C1 segment of cervical spinal cord (tissue), 14 donors: Measurements from ENCODE around the gene TMEM156.

ENCODE experiments used
- DNase-seq, 14 donors: peaks; one replicate each; lab custom pipeline; 2025; lab: John Stamatoyannopoulos, UW

TMEM156 gene

GRCh38 chr4:38928568-38928967, 103.6 kb downstream of the TMEM156 start:
- DNase-seq, result no peak

DNA sequence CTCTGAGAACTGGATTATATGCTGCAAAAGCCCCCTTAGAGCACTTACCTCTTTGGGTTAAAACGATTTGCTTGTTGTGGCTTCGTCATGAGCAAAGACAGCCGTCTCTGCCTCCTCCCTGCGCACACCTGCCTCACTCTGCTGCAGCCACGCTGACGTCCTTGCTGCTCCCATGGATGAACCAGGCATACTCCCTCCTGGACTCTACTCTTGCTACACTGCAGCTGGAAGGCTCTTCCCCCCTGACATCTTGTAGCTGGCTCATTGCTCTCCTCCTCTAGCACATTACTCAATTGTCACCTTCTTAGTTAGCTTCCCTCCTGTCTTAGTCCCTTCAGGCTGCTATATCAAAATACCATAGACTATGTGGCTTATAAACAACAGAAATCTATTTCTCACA, 105.3 kb downstream of the TMEM156 start:
- no peak for DNase-seq

GRCh38 chr4:38925492-38926413, 106.5 kb downstream of the TMEM156 start:
- DNase-seq, result peak in 5 of 14 donors; percentile 8 to 32 (median 14)

DNA sequence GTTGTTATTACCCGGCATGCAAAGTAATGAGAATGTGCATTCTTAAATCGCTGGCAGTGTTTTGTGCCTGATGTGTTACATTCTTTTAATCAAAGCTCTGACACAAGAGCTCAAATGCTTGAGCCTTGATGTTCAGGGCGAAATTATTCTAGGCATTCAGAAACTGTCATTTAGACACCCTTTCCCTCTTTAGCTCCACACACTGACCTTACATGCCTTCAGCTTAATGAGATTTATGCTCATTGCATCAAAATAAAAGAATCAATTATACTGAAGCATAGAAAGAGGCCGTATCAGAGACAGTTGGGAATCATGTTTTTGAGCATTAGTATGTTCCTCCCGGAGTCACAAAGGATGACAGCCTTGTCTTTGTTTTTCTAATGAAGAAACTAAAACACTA, 107.9 kb downstream of the TMEM156 start:
- no peak for DNase-seq

GRCh38 chr4:38923746-38924145, 108.5 kb downstream of the TMEM156 start:
- DNase-seq, result no peak

- no peak for DNase-seq
Measured at GRCh38 chr4:38921151-38921550, 111.1 kb downstream of the TMEM156 start.

- no peak for DNase-seq
Measured at GRCh38 chr4:38920677-38921076, 111.5 kb downstream of the TMEM156 start.

DNA sequence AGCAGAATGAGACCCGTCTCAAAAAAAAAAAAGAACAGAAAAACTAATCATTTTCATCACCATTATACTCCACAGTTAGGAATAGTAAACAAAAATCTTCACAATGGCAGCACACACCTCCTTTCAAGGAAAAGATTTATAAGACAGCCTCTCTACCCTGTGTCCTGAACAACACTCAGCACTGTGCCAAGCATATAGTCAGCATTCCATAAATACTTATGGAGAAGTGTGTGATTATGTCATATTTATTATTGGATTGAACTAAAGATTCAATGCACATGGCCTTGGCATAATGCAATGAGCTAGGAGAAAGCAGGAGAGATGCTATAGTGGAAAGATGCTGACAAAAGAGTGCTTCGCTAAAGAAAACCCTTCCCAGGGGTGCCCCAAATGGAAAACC, 112.0 kb downstream of the TMEM156 start:
- no peak for DNase-seq

GRCh38 chr4:38919494-38919893, 112.7 kb downstream of the TMEM156 start:
- DNase-seq, result no peak

GRCh38 chr4:38917481-38918025, 114.7 kb downstream of the TMEM156 start:
- no peak for DNase-seq
